Type B pancreatic cell (in vitro differentiated cells): ENCODE results near the gene DQX1. TPM values are rescaled to one million over a fixed set of nuclear protein-coding genes. Genes with fewer than 3 reads are reported as not detected.
A peak's percentile ranks its signal among the peaks of the same experiment; 100 is the strongest.
"Not testable (repeated sequence)": the region's sequence is repeated elsewhere in the genome, so short reads cannot be mapped to it uniquely, and the experiment has no call there.

ENCODE experiments used
- DNase-seq: peaks from one replicate; pipeline ENCODE4 v3.0.0; 2021; ENCODE audit warnings: mixed read lengths; ENCODE audit not compliant: unreplicated experiment; ENCODE audit errors: extremely low spot score
- H3K27ac Mint-ChIP-seq: 2 replicates; pipeline ENCODE4 v1.8.0; 2021; ENCODE audit warnings: mild to moderate bottlenecking, mixed read lengths
- H3K27me3 Mint-ChIP-seq: 2 replicates; pipeline ENCODE4 v1.8.0; 2021; ENCODE audit warnings: mixed read lengths
- H3K36me3 Mint-ChIP-seq: 2 replicates; pipeline ENCODE4 v1.8.0; 2021; ENCODE audit warnings: mixed read lengths
- H3K4me1 Mint-ChIP-seq: one replicate; pipeline ENCODE4 v1.8.0; 2021; ENCODE audit warnings: mixed read lengths; ENCODE audit not compliant: unreplicated experiment
- H3K4me3 Mint-ChIP-seq: 2 replicates; pipeline ENCODE4 v1.8.0; 2021; ENCODE audit warnings: mild to moderate bottlenecking, mixed read lengths
- H3K9me3 Mint-ChIP-seq: 2 replicates; pipeline ENCODE4 v1.8.0; 2021; ENCODE audit warnings: mixed read lengths
- total RNA-seq: library from RNA; stranded (reverse); gene quantifications from 2 replicates; pipeline ENCODE4 v1.2.1, GENCODE V29; 2021; ENCODE audit warnings: low replicate concordance
- TF ChIP-seq, protein P1 (sequence below): fragments of 200-600 bp; sonication (generic); conservative IDR thresholded peaks from 2 replicates; pipeline ENCODE4 v1.5.0; 2021; ENCODE audit warnings: antibody characterized with exemption, mild to moderate bottlenecking

DQX1 gene
- total RNA-seq, 1 donor from 2014 or later, result 1.4 TPM

DNA sequence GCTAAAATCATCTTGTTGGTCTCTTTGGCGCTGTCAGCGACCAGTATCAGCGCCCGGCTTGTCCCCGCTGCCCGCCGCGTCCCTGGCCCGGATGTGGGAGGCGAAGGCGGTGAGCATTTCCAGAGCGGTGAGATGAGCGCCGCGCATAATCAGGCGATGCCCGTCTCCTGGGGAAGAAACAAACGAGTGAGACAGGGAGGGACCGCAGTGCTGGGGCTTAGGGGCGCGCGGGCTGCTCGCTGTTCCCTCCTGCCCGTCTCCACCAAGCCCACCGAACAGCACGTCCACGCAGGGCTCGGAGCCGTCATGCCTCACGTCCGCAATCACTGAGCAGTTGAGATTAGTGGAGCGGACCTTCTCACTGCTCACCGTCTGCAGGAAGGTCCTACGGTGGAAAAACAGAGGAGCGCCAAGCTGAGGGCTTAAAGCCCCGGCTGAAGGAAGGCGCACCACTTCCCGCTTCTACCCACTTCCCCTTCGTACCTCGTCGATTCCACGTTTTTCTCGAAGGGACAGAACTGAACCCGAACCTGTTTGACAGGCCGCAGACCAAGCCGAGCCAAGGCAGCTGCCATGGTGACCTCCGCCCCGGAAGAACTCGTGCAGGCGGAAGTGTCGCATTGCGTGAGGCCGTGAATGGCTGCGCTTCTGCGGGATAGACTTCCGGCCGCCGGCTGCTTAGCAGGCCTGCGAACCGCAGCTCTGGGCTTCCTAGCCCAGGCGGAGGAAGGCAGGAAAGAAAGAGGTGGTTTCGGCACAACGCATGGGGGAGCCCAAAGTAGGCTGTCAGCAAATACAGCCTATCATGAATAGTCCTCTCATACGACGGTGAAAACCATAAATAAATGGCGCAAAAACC lies 53.7 kb downstream of the DQX1 start, which contains the start of gene MRPL53:
Gene MRPL53 (minus strand): TSS at position 595 of the 859 bp plus-strand sequence. CDS start 20 bp downstream, at position 575.
- Mint-ChIP-seq H3K27me3 (no peaks in the 10 kb centered on the region), H3K27ac (peak within 1 kb of the TSS; percentile 97), H3K4me3 (peak within 1 kb of the TSS; percentile 99), H3K36me3 (peaks cover 16% of the 10 kb centered on the region), H3K9me3 (no peaks in the 10 kb centered on the region), H3K4me1 (peaks cover 9% of the 10 kb centered on the region)
- TF ChIP-seq, protein P1, sequence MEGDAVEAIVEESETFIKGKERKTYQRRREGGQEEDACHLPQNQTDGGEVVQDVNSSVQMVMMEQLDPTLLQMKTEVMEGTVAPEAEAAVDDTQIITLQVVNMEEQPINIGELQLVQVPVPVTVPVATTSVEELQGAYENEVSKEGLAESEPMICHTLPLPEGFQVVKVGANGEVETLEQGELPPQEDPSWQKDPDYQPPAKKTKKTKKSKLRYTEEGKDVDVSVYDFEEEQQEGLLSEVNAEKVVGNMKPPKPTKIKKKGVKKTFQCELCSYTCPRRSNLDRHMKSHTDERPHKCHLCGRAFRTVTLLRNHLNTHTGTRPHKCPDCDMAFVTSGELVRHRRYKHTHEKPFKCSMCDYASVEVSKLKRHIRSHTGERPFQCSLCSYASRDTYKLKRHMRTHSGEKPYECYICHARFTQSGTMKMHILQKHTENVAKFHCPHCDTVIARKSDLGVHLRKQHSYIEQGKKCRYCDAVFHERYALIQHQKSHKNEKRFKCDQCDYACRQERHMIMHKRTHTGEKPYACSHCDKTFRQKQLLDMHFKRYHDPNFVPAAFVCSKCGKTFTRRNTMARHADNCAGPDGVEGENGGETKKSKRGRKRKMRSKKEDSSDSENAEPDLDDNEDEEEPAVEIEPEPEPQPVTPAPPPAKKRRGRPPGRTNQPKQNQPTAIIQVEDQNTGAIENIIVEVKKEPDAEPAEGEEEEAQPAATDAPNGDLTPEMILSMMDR, result no peak
- DNase-seq, result peak; percentile 96

- Mint-ChIP-seq H3K4me3 (peak overlapping the region; percentile 99), H3K9me3 (no peaks in the 10 kb centered on the region), H3K27me3 (no peaks in the 10 kb centered on the region), H3K36me3 (peaks cover 16% of the 10 kb centered on the region), H3K27ac (peak overlapping the region; percentile 97), H3K4me1 (peaks cover 9% of the 10 kb centered on the region)
- DNase-seq, result no peak
- TF ChIP-seq, protein P1, result no peak
Measured at GRCh38 chr2:74471332-74472065, 54.5 kb downstream of the DQX1 start.

DNA sequence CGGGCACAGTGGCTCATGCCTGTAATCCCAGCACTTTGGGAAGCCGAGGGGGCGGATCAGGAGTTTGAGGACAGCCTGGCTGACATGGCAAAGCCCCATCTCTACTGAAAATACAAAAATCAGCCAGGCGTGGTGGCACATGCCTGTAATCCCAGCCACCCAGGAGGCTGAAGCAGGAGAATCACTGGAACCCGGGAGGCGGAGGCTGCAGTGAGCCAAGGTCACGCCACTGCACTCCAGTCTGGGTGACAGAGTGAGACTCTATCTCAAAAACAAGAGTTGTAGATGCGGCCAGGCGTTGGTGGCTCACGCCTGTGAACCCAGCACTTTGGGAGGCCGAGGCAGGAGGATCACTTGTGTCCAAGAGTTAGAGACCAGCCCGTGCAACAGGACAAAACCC lies 55.3 kb downstream of the DQX1 start:
- Mint-ChIP-seq H3K4me3 (peak overlapping the region; percentile 73), H3K27ac (peak overlapping the region; percentile 74), H3K36me3 (peaks cover 16% of the 10 kb centered on the region)
- not testable (repeated sequence) for H3K27me3 Mint-ChIP-seq, H3K9me3 Mint-ChIP-seq, H3K4me1 Mint-ChIP-seq, DNase-seq

Other genes with a start within 250 kb of the DQX1 start
- 1.5 and 6.4 TPM in 2 replicates for gene SLC4A5, start 182.8 kb downstream of the DQX1 start, total RNA-seq
- 120 and 165 TPM in 2 replicates for gene DCTN1, start 145.9 kb downstream of the DQX1 start, total RNA-seq
- gene C2orf81, start 104.6 kb downstream of the DQX1 start, total RNA-seq, result 2.9 and 10.4 TPM in 2 replicates
- 10.0 and 41.7 TPM in 2 replicates for gene WDR54, start 104.5 kb downstream of the DQX1 start, total RNA-seq
- gene RTKN, start 84.3 kb downstream of the DQX1 start, total RNA-seq, result 72.1 and 88.3 TPM in 2 replicates
- 30.2 and 40.5 TPM in 2 replicates for gene INO80B, start 71.1 kb downstream of the DQX1 start, total RNA-seq
- 76.7 and 121 TPM in 2 replicates for gene WBP1, start 67.8 kb downstream of the DQX1 start, total RNA-seq
- gene MOGS, start 60.8 kb downstream of the DQX1 start, total RNA-seq, result 60.9 and 73.1 TPM in 2 replicates
- gene MRPL53, start 53.6 kb downstream of the DQX1 start, total RNA-seq, result 74.2 and 76.1 TPM in 2 replicates
- gene CCDC142, start 43.2 kb downstream of the DQX1 start, total RNA-seq, result 18.0 and 30.1 TPM in 2 replicates
- gene TTC31, start 43.1 kb downstream of the DQX1 start, total RNA-seq, result 21.1 and 27.5 TPM in 2 replicates
- 1.5 and 2.8 TPM in 2 replicates for gene LBX2, start 26.6 kb downstream of the DQX1 start, total RNA-seq
- gene PCGF1, start 18.5 kb downstream of the DQX1 start, total RNA-seq, result 30.1 and 32.8 TPM in 2 replicates
- gene TLX2, start 11.8 kb downstream of the DQX1 start, total RNA-seq, result 0.67 and 2.9 TPM in 2 replicates
- 111 and 122 TPM in 2 replicates for gene AUP1, start 3.5 kb upstream of the DQX1 start, total RNA-seq
- gene HTRA2, start 3.7 kb upstream of the DQX1 start, total RNA-seq, result 30.7 and 42.7 TPM in 2 replicates
- gene LOXL3, start 27.7 kb upstream of the DQX1 start, total RNA-seq, result 3.4 and 23.8 TPM in 2 replicates
- 5.4 and 9.9 TPM in 2 replicates for gene DOK1, start 28.5 kb upstream of the DQX1 start, total RNA-seq
- gene M1AP, start 122.1 kb upstream of the DQX1 start, total RNA-seq, result 0.24 and 0.71 TPM in 2 replicates
- gene SEMA4F, start 128.0 kb upstream of the DQX1 start, total RNA-seq, result 7.1 and 17.0 TPM in 2 replicates